Breast epithelium (tissue), 4 donors: Measurements from ENCODE around the gene DSE. TPM values are rescaled to one million over a fixed set of nuclear protein-coding genes. Genes with fewer than 3 reads are reported as not detected.
A peak's percentile ranks its signal among the peaks of the same experiment; 100 is the strongest.

Source experiments
- DNase-seq, 2 donors: peaks; one replicate each; pipeline ENCODE4 v3.0.0-alpha.2; 2019; ENCODE audit warnings: low spot score in 2 of 2
- H3K27ac ChIP-seq, 2 donors: fragments of 200-600 bp; sonication (generic) in 1 of 2; one replicate each; pipeline ENCODE4 v1.5.1; 2016 to 2019; ENCODE audit warnings: mild to moderate bottlenecking in 1 of 2
- H3K27me3 ChIP-seq, 2 donors: fragments of 200-600 bp; sonication (generic) in 1 of 2; one replicate each; pipeline versions ENCODE4 v1.5.1 to v1.6.0; 2017 to 2019; ENCODE audit warnings: control low read depth in 1 of 2, mild to moderate bottlenecking in 1 of 2
- H3K36me3 ChIP-seq: fragments of 200-600 bp; one replicate; pipeline ENCODE4 v1.5.1; 2019
- H3K4me1 ChIP-seq, 2 donors: fragments of 200-600 bp; sonication (generic); one replicate each; pipeline ENCODE4 v1.5.1; 2016 to 2019; ENCODE audit warnings: control low read depth in 1 of 2
- H3K4me3 ChIP-seq, 3 donors: fragments of 200-600 bp; sonication (generic); 1 replicate in 2 of 3; 2 replicates in 1 of 3; pipeline ENCODE4 v1.5.1; 2016 to 2019; ENCODE audit warnings: mild to moderate bottlenecking in 3 of 3, moderate library complexity in 2 of 3
- H3K9me3 ChIP-seq, 2 donors: fragments of 200-600 bp; sonication (generic) in 1 of 2; one replicate each; pipeline ENCODE4 v1.5.1; 2016 to 2019; ENCODE audit warnings: control low read depth in 1 of 2
- CTCF ChIP-seq, 3 donors: fragments of 450-650 bp; IDR thresholded peaks; one replicate each; pipeline ENCODE4 v1.5.1; 2016 to 2017; ENCODE audit warnings: antibody characterized with exemption in 3 of 3, mild to moderate bottlenecking in 3 of 3, moderate library complexity in 3 of 3
- POLR2A ChIP-seq: fragments of 450-650 bp; IDR thresholded peaks from one replicate; pipeline ENCODE4 v1.6.1; 2016; ENCODE audit warnings: antibody characterized with exemption, mild to moderate bottlenecking, moderate library complexity
- POLR2AphosphoS5 ChIP-seq, 3 donors: sonication (generic); formaldehyde crosslinking; IDR thresholded peaks; one replicate each; pipeline ENCODE4 v1.6.1; 2017; ENCODE audit warnings: antibody characterized with exemption in 3 of 3
- intact Hi-C: fragments of 100-400 bp; cut with DNase I; formaldehyde crosslinking; loops from one replicate; pipeline ENCODE4 v1.15.1; 2023; ENCODE audit warnings: low total_unique reads
- total RNA-seq, 3 donors: library from RNA; depleted of rRNA; stranded (reverse); fragments of >200 nt; gene quantifications; one replicate each; pipeline ENCODE4 v1.1.0, GENCODE V29; 2016

DSE gene
- total RNA-seq, 3 donors from 2014 or later = 40.6 to 133 (median 50.9) TPM

GRCh38 chr6:116404696-116405095, 33.9 kb downstream of the DSE start:
- no peaks in the 10 kb centered on the region for H3K36me3 ChIP-seq
- no peak for DNase-seq
- peak overlapping the region; percentile 5 to 74 for H3K27ac ChIP-seq
- peaks cover 0 to 3% of the 10 kb centered on the region in 2 donors for H3K4me1 ChIP-seq
- intact Hi-C loops = no loop called here
- TF ChIP-seq POLR2AphosphoS5 (IDR thresholded peaks at IDR 0.05) (no peak), POLR2A (no peak), CTCF (IDR thresholded peaks at IDR 0.05) (no peak)
- H3K4me3 ChIP-seq = peak overlapping the region in 1 of 3 donors; percentile 12
- no peaks in the 10 kb centered on the region for H3K27me3 ChIP-seq
- H3K9me3 ChIP-seq = no peaks in the 10 kb centered on the region

- Histone ChIP-seq H3K27me3 (no peaks in the 10 kb centered on the region), H3K36me3 (no peaks in the 10 kb centered on the region), H3K27ac (peak overlapping the region; percentile 38 to 75), H3K4me3 (peak overlapping the region in 2 of 3 donors; percentile 1 to 12), H3K9me3 (no peaks in the 10 kb centered on the region), H3K4me1 (peaks cover 0 to 3% of the 10 kb centered on the region in 2 donors)
- intact Hi-C loops = no loop called here
- TF ChIP-seq CTCF (IDR thresholded peaks at IDR 0.05) (no peak), POLR2A (no peak), POLR2AphosphoS5 (IDR thresholded peaks at IDR 0.05) (no peak)
- DNase-seq = no peak
These were observed 34.4 kb downstream of the DSE start for GRCh38 chr6:116405138-116405537.

DNA sequence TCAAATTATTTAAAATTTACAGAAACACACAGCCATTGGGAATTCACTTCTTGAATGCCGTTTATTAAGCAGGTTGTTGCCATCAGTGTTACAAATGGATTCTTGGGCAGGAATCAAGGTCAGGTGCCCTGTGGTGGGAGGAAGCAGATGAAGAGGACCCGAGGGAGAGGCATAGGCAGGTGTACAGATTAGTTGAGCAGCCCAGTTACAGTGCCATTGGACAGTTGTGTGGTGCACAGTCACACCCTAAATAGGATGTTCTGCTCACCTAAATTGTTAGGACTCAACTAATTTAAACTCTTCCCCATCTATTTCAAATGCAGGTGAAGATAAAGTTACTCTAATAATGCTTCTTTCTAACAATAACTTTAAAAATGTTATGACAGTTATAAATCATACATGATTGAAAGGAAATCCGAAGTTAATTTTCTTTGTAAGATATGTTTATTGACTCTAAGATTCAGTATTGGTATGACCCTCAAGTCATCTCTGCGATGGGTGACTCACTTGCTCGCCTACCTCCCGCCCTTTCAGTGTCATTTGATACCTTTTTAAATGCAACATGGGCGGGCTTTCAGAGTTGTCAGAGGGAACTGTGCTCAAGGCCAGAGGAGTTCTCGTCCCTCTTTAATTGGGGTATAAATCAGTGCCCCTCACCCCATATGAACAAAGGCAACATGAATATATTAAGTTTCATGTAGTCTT, 35.1 kb downstream of the DSE start:
- no peaks in the 10 kb centered on the region for H3K9me3 ChIP-seq
- no peak for DNase-seq
- H3K27ac ChIP-seq = peak overlapping the region; percentile 38 to 75
- H3K4me1 ChIP-seq = peaks cover 0 to 3% of the 10 kb centered on the region in 2 donors
- peak overlapping the region in 1 of 3 donors; percentile 1 for H3K4me3 ChIP-seq
- H3K36me3 ChIP-seq = no peaks in the 10 kb centered on the region
- intact Hi-C loops = no loop called here
- H3K27me3 ChIP-seq = no peaks in the 10 kb centered on the region
- no peak for TF ChIP-seq CTCF (IDR thresholded peaks at IDR 0.05)
- no peak for TF ChIP-seq POLR2A
- no peak for TF ChIP-seq POLR2AphosphoS5 (IDR thresholded peaks at IDR 0.05)

- intact Hi-C loops = no loop called here
- TF ChIP-seq POLR2AphosphoS5 (IDR thresholded peaks at IDR 0.05) (no peak), CTCF (IDR thresholded peaks at IDR 0.05) (no peak), POLR2A (no peak)
- Histone ChIP-seq H3K27me3 (no peaks in the 10 kb centered on the region), H3K4me3 (no peak overlapping the region), H3K4me1 (peaks cover 0 to 8% of the 10 kb centered on the region in 2 donors), H3K27ac (peak overlapping the region in 1 of 2 donors; percentile 75), H3K9me3 (no peaks in the 10 kb centered on the region), H3K36me3 (peaks cover 2% of the 10 kb centered on the region)
- no peak for DNase-seq
These were observed 36.1 kb downstream of the DSE start for GRCh38 chr6:116406678-116407345.

DNA sequence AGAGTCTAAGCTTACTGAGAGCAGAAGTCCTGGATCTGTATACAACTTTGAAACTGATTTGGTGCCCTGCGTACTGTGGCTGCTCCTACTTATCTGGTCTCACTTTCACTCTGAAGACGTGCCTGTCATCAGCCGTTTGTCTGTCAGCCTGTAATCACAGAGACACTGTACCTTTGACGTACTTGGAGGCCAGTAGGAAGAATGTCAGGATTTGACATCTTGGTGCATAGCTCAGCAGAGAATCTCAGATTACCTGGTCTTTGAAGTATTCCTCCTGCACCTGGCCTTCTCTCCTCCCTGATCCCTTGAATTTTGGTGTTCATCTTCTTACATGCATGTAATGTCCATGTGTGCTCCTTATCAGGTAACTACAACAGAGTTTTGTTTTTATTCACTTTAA, 37.7 kb downstream of the DSE start:
- no peak for DNase-seq

More for the DNA sequence above, 37.7 kb downstream of the DSE start:
- no peaks in the 10 kb centered on the region for H3K27me3 ChIP-seq
- H3K4me1 ChIP-seq = peaks cover 0 to 8% of the 10 kb centered on the region in 2 donors
- H3K27ac ChIP-seq = no peak overlapping the region
- intact Hi-C loops = no loop called here
- peaks cover 3% of the 10 kb centered on the region for H3K36me3 ChIP-seq
- TF ChIP-seq POLR2AphosphoS5 (IDR thresholded peaks at IDR 0.05) = no peak
- TF ChIP-seq CTCF (IDR thresholded peaks at IDR 0.05) = no peak
- TF ChIP-seq POLR2A = no peak
- no peak overlapping the region for H3K4me3 ChIP-seq
- H3K9me3 ChIP-seq = no peaks in the 10 kb centered on the region
